Adrenal gland (tissue), 12 donors: ENCODE data around the gene KBTBD12. TPM values are rescaled to one million over a fixed set of nuclear protein-coding genes. Genes with fewer than 3 reads are reported as not detected.
A peak's percentile ranks its signal among the peaks of the same experiment; 100 is the strongest.

Source experiments
- DNase-seq, 7 donors: peaks; one replicate each; pipeline ENCODE4 v3.0.0-alpha.2; 2019 to 2020
- H3K27ac ChIP-seq, 5 donors: fragments of 200-600 bp; sonication (generic) in 4 of 5; 1 replicate in 3 of 5; 2 replicates in 2 of 5; pipeline versions ENCODE4 v1.5.1 to v1.8.0; 2016 to 2020; ENCODE audit warnings: mild to moderate bottlenecking in 1 of 5
- H3K27me3 ChIP-seq: fragments of 200-600 bp; 2 replicates; pipeline ENCODE4 v1.8.0; 2021
- H3K36me3 ChIP-seq, 2 donors: fragments of 200-600 bp; replicated peaks in 1 of 2; 1 replicate in 1 of 2; 2 replicates in 1 of 2; pipeline versions ENCODE4 v1.5.1 to v1.8.0; 2018 to 2022
- H3K4me1 ChIP-seq, 2 donors: fragments of 200-600 bp; replicated peaks in 1 of 2; 1 replicate in 1 of 2; 2 replicates in 1 of 2; pipeline versions ENCODE4 v1.5.1 to v1.8.0; 2018 to 2021
- H3K4me3 ChIP-seq, 4 donors: fragments of 200-600 bp; sonication (generic) in 3 of 4; one replicate each; pipeline ENCODE4 v1.5.1; 2016 to 2018
- H3K9me3 ChIP-seq, 3 donors: fragments of 200-600 bp; sonication (generic) in 1 of 3; replicated peaks in 1 of 3; 1 replicate in 2 of 3; 2 replicates in 1 of 3; pipeline versions ENCODE4 v1.5.1 to v1.8.0; 2016 to 2021
- CTCF ChIP-seq, 6 experiments: fragments of 450-650 bp in 4 of 6; fragments of 200-600 bp in 2 of 6; sonication (generic) in 1 of 6; IDR thresholded peaks; 1 replicate in 5 of 6; 2 replicates in 1 of 6; pipeline versions ENCODE4 v1.5.1 to v1.8.0; 2016 to 2021; ENCODE audit warnings: antibody characterized with exemption in 6 of 6, mild to moderate bottlenecking in 2 of 6, moderate library complexity in 1 of 6
- POLR2A ChIP-seq, 2 donors: fragments of 450-650 bp; IDR thresholded peaks; one replicate each; pipeline ENCODE4 v1.6.1; 2017; ENCODE audit warnings: antibody characterized with exemption in 2 of 2, mild to moderate bottlenecking in 2 of 2, moderate library complexity in 1 of 2
- WGBS, 4 donors: extraction: QIAGEN DNeasy Blood & Tissue Kit in 2 of 4; methylation state at CpG; one replicate each; pipeline versions ENCODE4 v1.1.5 to v1.1.7; 2013 to 2017; 5-methylcytosine and 5-hydroxymethylcytosine counted together
- intact Hi-C, 2 donors: fragments of 100-400 bp; cut with DNase I; formaldehyde crosslinking; loops; one replicate each; pipeline versions ENCODE4 v1.14.1 to v1.15.0; 2022 to 2023
- polyA plus RNA-seq, 3 donors: library from polyadenylated mRNA; stranded (reverse); fragments of 200-250 nt in 2 of 3; fragments of 350-450 nt in 1 of 3; fragmentation: Illumina TruSeq in 1 of 3; extraction: RNeasy Lipid Tissue Mini Kit (QIAGEN cat#74804) in 1 of 3; gene quantifications; one replicate each; pipeline ENCODE4 v1.2.3, GENCODE V29; 2013 to 2014
- total RNA-seq, 9 donors: library from RNA; depleted of rRNA in 4 of 9; stranded (reverse); fragments of >200 nt in 4 of 9; fragments of 120-200 nt in 1 of 9; fragmentation: NEBNext Ultra II Directional in 1 of 9; extraction: Animal tissue kit (Norgen Biotek cat#: 25700) in 1 of 9; gene quantifications; one replicate each; pipeline versions ENCODE4 v1.1.0 to v1.2.4, GENCODE V29; 2013 to 2023
- donor health status: healthy with polysubstance abuse.
- donor health status: Bipolar disorder and iron deficiency.
- donor health status: DM: yes; HTN: yes; CAD: no.
- donor health status: DM: no; HTN: no; CAD: no.
- donor health status: DM: no; HTN: no; CAD: no.
- donor health status: DM: yes; HTN: yes; CAD: no.

Gene KBTBD12
- total and polyA plus RNA-seq, 12 donors, result 0.07 to 0.95 (median 0.42) TPM

DNA sequence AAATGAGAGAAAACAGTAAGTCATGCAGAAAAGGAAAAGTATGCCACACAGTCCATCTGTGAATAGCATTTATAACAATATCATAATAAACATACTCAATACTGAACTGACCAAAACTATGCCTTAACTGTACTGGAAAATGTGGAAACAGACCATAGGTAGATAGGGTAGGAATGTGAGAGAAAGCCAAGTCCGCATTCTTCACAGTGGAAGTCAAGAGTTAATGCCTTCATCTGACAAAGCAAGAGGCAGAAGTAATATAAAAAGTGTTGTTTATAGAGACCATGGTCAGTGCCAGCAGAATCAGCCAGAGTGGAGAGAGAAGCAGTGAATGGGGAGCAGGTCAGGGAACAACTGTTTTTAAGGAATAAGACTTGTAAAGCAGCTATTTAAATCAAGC lies 52.3 kb downstream of the KBTBD12 start:
- intact Hi-C loops, result loop anchor here in 1 of 2 donors (10.0 kb wide), 1 partner anchor 313 kb away; no protein-coding TSS in a partner anchor
- no peak for DNase-seq
- 85 to 100% (median 93%) methylated on average over 1 of the region's 1 CpG for WGBS, 4 donors

DNA sequence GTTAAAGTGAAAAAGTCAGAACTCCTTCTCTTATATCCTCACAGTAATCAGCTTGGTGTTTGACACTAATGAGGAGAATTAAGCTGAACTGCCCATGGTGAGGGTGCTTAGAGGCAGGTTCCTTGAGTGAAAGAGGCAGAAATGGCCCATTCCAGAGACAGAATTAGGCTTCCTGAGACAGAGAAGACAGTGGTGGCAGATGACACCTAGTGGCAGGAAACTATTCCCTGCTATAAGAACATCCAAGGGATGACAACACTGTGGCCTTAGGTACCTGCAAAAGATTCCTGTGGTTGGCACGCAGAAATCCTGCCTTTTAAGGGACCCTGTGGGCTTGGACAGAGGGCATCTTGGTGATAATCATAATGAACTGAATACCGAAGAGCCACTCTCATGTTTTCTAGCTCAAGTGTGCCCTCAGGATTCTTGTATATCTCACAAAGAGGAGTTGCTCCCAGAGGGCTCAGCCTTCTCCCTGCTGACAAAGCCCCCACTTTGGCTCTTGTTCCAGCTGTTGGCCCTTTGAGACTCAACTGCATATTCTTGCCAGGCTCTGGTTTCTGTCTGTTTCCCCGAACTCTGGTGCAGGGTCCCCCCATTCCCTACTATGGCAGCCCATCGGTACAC lies 56.0 kb downstream of the KBTBD12 start:
- Histone ChIP-seq H3K4me3 (no peak overlapping the region), H3K27me3 (no peaks in the 10 kb centered on the region), H3K9me3 (no peaks in the 10 kb centered on the region), H3K27ac (no peak overlapping the region), H3K4me1 (no peaks in the 10 kb centered on the region), H3K36me3 (no peaks in the 10 kb centered on the region)
- intact Hi-C loops, result loop anchor here in 1 of 2 donors (5.0 to 10.0 kb wide), 2 partner anchors 319 to 396 kb away; no protein-coding TSS in a partner anchor
- 58 to 64% (median 60%) methylated on average over 4 of the region's 4 CpGs for WGBS, 4 donors
- TF ChIP-seq CTCF (IDR thresholded peaks at IDR 0.05) (peak; percentile 71 to 84 (median 78)), POLR2A (IDR thresholded peaks at IDR 0.05) (no peak)
- DNase-seq, result peak; percentile 40 to 73 (median 53)

More for the DNA sequence above, 52.3 kb downstream of the KBTBD12 start:
- Histone ChIP-seq H3K4me1 (no peaks in the 10 kb centered on the region), H3K4me3 (no peak overlapping the region), H3K27me3 (no peaks in the 10 kb centered on the region), H3K9me3 (no peaks in the 10 kb centered on the region), H3K27ac (no peak overlapping the region), H3K36me3 (no peaks in the 10 kb centered on the region)
- TF ChIP-seq CTCF (IDR thresholded peaks at IDR 0.05) (no peak), POLR2A (IDR thresholded peaks at IDR 0.05) (no peak)

- Histone ChIP-seq H3K9me3 (no peaks in the 10 kb centered on the region), H3K36me3 (no peaks in the 10 kb centered on the region), H3K4me1 (no peaks in the 10 kb centered on the region), H3K27ac (no peak overlapping the region), H3K27me3 (no peaks in the 10 kb centered on the region), H3K4me3 (no peak overlapping the region)
- no peak for TF ChIP-seq CTCF (IDR thresholded peaks at IDR 0.05)
- TF ChIP-seq POLR2A (IDR thresholded peaks at IDR 0.05), result no peak
- no peak for DNase-seq
- 76 to 85% (median 81%) methylated on average over 2 of the region's 2 CpGs for WGBS, 4 donors
- intact Hi-C loops, result loop anchor here in 1 of 2 donors (5.0 to 10.0 kb wide), 2 partner anchors 322 to 399 kb away; no protein-coding TSS in a partner anchor
These were observed 59.2 kb downstream of the KBTBD12 start for GRCh38 chr3:127974226-127974625.

DNA sequence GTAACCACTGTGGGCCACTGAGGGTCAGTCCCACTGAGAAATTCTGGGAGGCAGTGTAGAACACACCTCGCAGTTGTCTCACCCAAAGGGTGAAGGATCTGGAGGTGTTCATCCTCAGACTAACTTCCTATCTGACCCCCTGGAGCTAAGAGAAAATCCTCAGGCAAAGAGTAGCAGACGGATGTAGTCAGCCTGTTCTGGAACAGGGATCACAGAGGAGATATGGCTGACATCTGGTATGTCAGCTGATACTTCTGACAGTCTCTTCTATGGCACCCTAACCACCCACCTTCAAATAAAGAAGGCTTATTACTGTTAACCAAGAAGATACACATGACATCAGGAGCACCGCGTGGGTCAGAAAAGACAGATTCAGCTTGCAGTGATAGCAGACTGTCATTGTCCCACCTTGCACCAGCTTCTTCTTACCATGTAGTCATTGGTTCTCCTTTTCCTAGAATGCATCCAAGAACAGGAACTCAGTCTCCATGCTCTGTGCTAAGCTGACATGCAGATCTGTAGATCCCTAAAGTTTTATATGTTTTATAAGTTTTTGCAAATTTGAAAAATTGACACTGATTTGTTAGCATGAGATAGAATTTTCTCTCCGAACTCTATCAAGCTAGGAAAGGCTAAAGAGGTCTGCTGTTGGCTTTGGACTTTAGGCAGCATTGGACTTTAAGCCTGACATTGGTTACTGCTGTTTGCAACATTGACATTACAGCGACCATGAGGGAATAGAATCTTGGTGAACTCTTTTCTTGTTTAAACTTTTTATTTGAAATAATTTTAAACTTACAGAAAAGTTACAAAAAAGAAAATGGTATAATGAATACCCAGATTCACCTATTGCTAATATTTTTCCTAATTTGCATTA lies 60.4 kb downstream of the KBTBD12 start:
- H3K4me1 ChIP-seq, result no peaks in the 10 kb centered on the region
- no peak for DNase-seq
- no peaks in the 10 kb centered on the region for H3K27me3 ChIP-seq
- no peak overlapping the region for H3K4me3 ChIP-seq
- WGBS, 4 donors, result 76 to 83% (median 81%) methylated on average over 6 of the region's 6 CpGs
- H3K9me3 ChIP-seq, result no peaks in the 10 kb centered on the region
- intact Hi-C loops, result loop anchor here in 1 of 2 donors (10.0 kb wide), 1 partner anchor 401 kb away; no protein-coding TSS in a partner anchor
- no peak overlapping the region for H3K27ac ChIP-seq
- no peaks in the 10 kb centered on the region for H3K36me3 ChIP-seq
- TF ChIP-seq CTCF (IDR thresholded peaks at IDR 0.05), result no peak
- no peak for TF ChIP-seq POLR2A (IDR thresholded peaks at IDR 0.05)
